IMR-90 (cell line): Measurements from ENCODE around the gene QTRT2. TPM values are rescaled to one million over a fixed set of nuclear protein-coding genes. Genes with fewer than 3 reads are reported as not detected.
A peak's percentile ranks its signal among the peaks of the same experiment; 100 is the strongest.

Experiments used
- ATAC-seq: fragments of 200-7000 bp; cut with Tn5 transposase; 2 replicates; pipeline ENCODE4 v1.9.1; 2020; ENCODE audit warnings: low read depth, mild to moderate bottlenecking, moderate library complexity
- BruUV-seq: library from RNA; stranded (reverse); fragments of 400-500 nt; replicated peaks from 2 replicates; lab custom pipeline; 2021; lab: Mats Ljungman, UMichigan
- CTCF ChIA-PET: fragments of 300-600 bp; formaldehyde crosslinking; extraction: SDS; loops from one replicate; lab custom pipeline; 2021; ENCODE audit warnings: antibody characterized with exemption; lab: Yijun Ruan, JAX
- POLR2A ChIA-PET: fragments of 300-600 bp; sonication (Branson Sonifier 250); formaldehyde crosslinking; loops from one replicate; lab custom pipeline; 2022; ENCODE audit warnings: antibody characterized with exemption; ENCODE audit not compliant: unreplicated experiment; lab: Charles Lee
- DNase-seq: peaks from one replicate; pipeline ENCODE4 v3.0.0; 2013
- H2AFZ ChIP-seq: replicated peaks from 2 replicates; pipeline ENCODE3; 2013; ENCODE audit warnings: low read length, mild to moderate bottlenecking; ENCODE audit not compliant: poor library complexity
- H2AK5ac ChIP-seq: 2 replicates; pipeline ENCODE4 v1.6.1; 2013; ENCODE audit warnings: low read depth, low read length, inconsistent platforms
- H2AK9ac ChIP-seq: replicated peaks from 2 replicates; pipeline ENCODE3; 2013; ENCODE audit warnings: mild to moderate bottlenecking, low read depth, low read length, moderate library complexity; ENCODE audit not compliant: poor library complexity
- H2BK120ac ChIP-seq: 2 replicates; pipeline ENCODE4 v1.6.1; 2013; ENCODE audit warnings: low read depth, low read length, inconsistent platforms
- H2BK15ac ChIP-seq: 3 replicates; pipeline ENCODE4 v1.6.1; 2013; ENCODE audit warnings: low read depth, low read length, inconsistent platforms
- H2BK20ac ChIP-seq: 2 replicates; pipeline ENCODE4 v1.6.1; 2013; ENCODE audit warnings: low read depth, mild to moderate bottlenecking, inconsistent platforms, low read length, moderate library complexity
- H2BK5ac ChIP-seq: 2 replicates; pipeline ENCODE4 v1.6.1; 2013; ENCODE audit warnings: mild to moderate bottlenecking, low read depth, low read length, inconsistent platforms; ENCODE audit not compliant: poor library complexity, severe bottlenecking
- H3K14ac ChIP-seq: replicated peaks from 2 replicates; pipeline ENCODE4 v1.6.1; 2013; ENCODE audit warnings: low read depth, low read length, inconsistent platforms
- H3K18ac ChIP-seq: 2 replicates; pipeline ENCODE4 v1.6.1; 2013; ENCODE audit warnings: low read depth, low read length, control low read depth
- H3K23ac ChIP-seq: 2 replicates; pipeline ENCODE4 v1.6.1; 2013; ENCODE audit warnings: low read depth, low read length, inconsistent platforms
- H3K27ac ChIP-seq: 2 replicates; pipeline ENCODE4 v1.5.1; 2013; ENCODE audit warnings: mild to moderate bottlenecking, control low read depth, low read length; ENCODE audit not compliant: insufficient read depth
- H3K27me3 ChIP-seq: 2 replicates; pipeline ENCODE4 v1.6.1; 2013; ENCODE audit warnings: low read length; ENCODE audit not compliant: control insufficient read depth, insufficient read depth
- H3K36me3 ChIP-seq: 2 replicates; pipeline ENCODE4 v1.6.1; 2013; ENCODE audit warnings: low read length, mixed read lengths; ENCODE audit not compliant: control insufficient read depth, insufficient read depth
- H3K4ac ChIP-seq: 2 replicates; pipeline ENCODE4 v1.6.1; 2013; ENCODE audit warnings: low read depth, low read length, inconsistent platforms
- H3K4me1 ChIP-seq: 2 replicates; pipeline ENCODE4 v1.6.1; 2013; ENCODE audit warnings: low read length, mixed read lengths; ENCODE audit not compliant: control insufficient read depth, insufficient read depth
- H3K4me2 ChIP-seq: 2 replicates; pipeline ENCODE4 v1.6.1; 2013; ENCODE audit warnings: low read depth, mild to moderate bottlenecking, control low read depth, low read length, moderate library complexity
- H3K4me3 ChIP-seq: 2 replicates; pipeline ENCODE4 v1.5.1; 2013; ENCODE audit warnings: low read depth, mild to moderate bottlenecking, control low read depth, low read length, moderate library complexity; ENCODE audit not compliant: insufficient read depth
- H3K56ac ChIP-seq: 2 replicates; pipeline ENCODE4 v1.6.1; 2013; ENCODE audit warnings: low read length, inconsistent platforms; ENCODE audit not compliant: insufficient read depth; ENCODE audit errors: extremely low read depth
- H3K79me1 ChIP-seq, 2 experiments: 2 replicates each; pipeline ENCODE4 v1.6.1; 2013; ENCODE audit warnings: low read length in 2 of 2, inconsistent platforms in 1 of 2, low read depth in 1 of 2
- H3K9ac ChIP-seq: 2 replicates; pipeline ENCODE4 v1.6.1; 2013; ENCODE audit warnings: low read depth, low read length, control low read depth
- H3K9me1 ChIP-seq: 2 replicates; pipeline ENCODE4 v1.6.1; 2013; ENCODE audit warnings: low read length, inconsistent platforms; ENCODE audit not compliant: insufficient read depth
- H3K9me3 ChIP-seq: 2 replicates; pipeline ENCODE4 v1.6.1; 2013; ENCODE audit warnings: low read length; ENCODE audit not compliant: control insufficient read depth, insufficient read depth
- H4K20me1 ChIP-seq: 2 replicates; pipeline ENCODE4 v1.6.1; 2013; ENCODE audit warnings: low read length, inconsistent platforms; ENCODE audit not compliant: insufficient read depth
- H4K5ac ChIP-seq: 2 replicates; pipeline ENCODE4 v1.6.1; 2013; ENCODE audit warnings: mild to moderate bottlenecking, low read depth, low read length, control low read depth
- H4K8ac ChIP-seq, 2 experiments: 2 replicates each; pipeline ENCODE4 v1.6.1; 2013; ENCODE audit warnings: low read depth in 2 of 2, low read length in 2 of 2, control low read depth in 1 of 2, inconsistent platforms in 1 of 2
- H4K91ac ChIP-seq: 2 replicates; pipeline ENCODE4 v1.6.1; 2013; ENCODE audit warnings: low read depth, low read length, inconsistent platforms; ENCODE audit not compliant: insufficient read depth
- CEBPB ChIP-seq: IDR thresholded peaks from 2 replicates; pipeline ENCODE4 v1.6.1; 2012; ENCODE audit warnings: low read depth, low read length, improper control_type of control experiment
- FOS ChIP-seq: fragments of 150-350 bp; IDR thresholded peaks from 2 replicates; pipeline ENCODE4 v1.6.1; 2016; ENCODE audit warnings: low read depth, low read length
- MAFK ChIP-seq: IDR thresholded peaks from 2 replicates; pipeline ENCODE4 v1.6.1; 2012; ENCODE audit warnings: low read depth, low read length, improper control_type of control experiment
- SMC3 ChIP-seq: fragments of 150-350 bp; IDR thresholded peaks from 2 replicates; pipeline ENCODE4 v1.6.1; 2016; ENCODE audit warnings: low read depth, mild to moderate bottlenecking, antibody characterized with exemption, low read length, moderate library complexity
- WGBS, 2 experiments: methylation state at CpG; one replicate each; pipeline versions ENCODE4 v1.1.5 to v1.1.7; 2013; ENCODE audit warnings: missing lambda C conversion rate in 2 of 2; ENCODE audit not compliant: insufficient read length in 1 of 2; ENCODE audit errors: extremely low coverage in 2 of 2; 5-methylcytosine and 5-hydroxymethylcytosine counted together
- dilution Hi-C: fragments of 300-500 bp; cut with HindIII; formaldehyde crosslinking; loops from one replicate; pipeline ENCODE4 v1.14.3; 2018; ENCODE audit warnings: low sequenced_read_pairs; ENCODE audit not compliant: unreplicated experiment
- in situ Hi-C: fragments of 300-500 bp; cut with MboI; formaldehyde crosslinking; loops from 3 replicates; pipeline ENCODE4 v1.14.3; 2019; ENCODE audit warnings: low sequenced_read_pairs, inconsistent platforms, mixed read lengths
- intact Hi-C: fragments of 100-400 bp; cut with micrococcal nuclease; formaldehyde crosslinking; loops from 2 replicates; pipeline ENCODE4 v1.10.0; 2022
- polyA plus RNA-seq, 3 experiments: library from polyadenylated mRNA; depleted of rRNA; stranded (reverse); fragments of >200 nt; gene quantifications; 2 replicates each; pipeline ENCODE4 v1.2.3, GENCODE V29; 2012; ENCODE audit warnings: low replicate concordance in 1 of 3
- total RNA-seq: library from RNA; depleted of rRNA; stranded (reverse); fragments of >200 nt; gene quantifications from 2 replicates; pipeline ENCODE4 v1.2.3, GENCODE V29; 2012

QTRT2 gene
- total and polyA plus RNA-seq, 2 of the 4 experiments (the other 2 are of a cell fraction) = 7.3 to 15.6 TPM

- in situ Hi-C loops (no loop called here), intact Hi-C loops (no loop called here), dilution Hi-C loops (no loop called here)
- Histone ChIP-seq H3K27ac (peak overlapping the region; percentile 0; the same call in 1 of the 2 replicates), H2BK120ac (peak overlapping the region; percentile 82), H2AFZ (no peak overlapping the region), H3K9me3 (no peaks in the 10 kb centered on the region), H2BK20ac (peak overlapping the region; percentile 87), H2AK9ac (no peak overlapping the region), H3K4me1 (peaks cover 7% of the 10 kb centered on the region), H3K4me2 (peak overlapping the region; percentile 18; the same call in 1 of the 2 replicates), H2BK5ac (no peak overlapping the region), H4K20me1 (no peaks in the 10 kb centered on the region), H3K79me1 (no peaks in the 10 kb centered on the region), H3K9ac (no peak overlapping the region), H3K4ac (peak overlapping the region; percentile 87), H3K23ac (peak overlapping the region; percentile 22; the same call in 1 of the 2 replicates), H3K18ac (peak overlapping the region; percentile 40), H4K91ac (peak overlapping the region; percentile 16; the same call in 1 of the 2 replicates), H3K27me3 (no peaks in the 10 kb centered on the region), H3K9me1 (peaks cover 9% of the 10 kb centered on the region), H2BK15ac (0 out of 3 replicates have a peak overlapping the region, but pooled peaks have one; percentile 1), H4K5ac (no peak overlapping the region), H3K36me3 (no peaks in the 10 kb centered on the region), H4K8ac (peak overlapping the region in 1 of 2 experiments; percentile 46; a peak in 1 of 4 replicates), H3K56ac (no peak overlapping the region), H2AK5ac (peak overlapping the region; percentile 77), H3K4me3 (no peak overlapping the region), H3K14ac (peak overlapping the region; percentile 43; the same call in 1 of the 2 replicates)
- DNase-seq = peak; percentile 68
- BruUV-seq = no TSS peak
- POLR2A ChIA-PET = no interaction called here
- TF ChIP-seq FOS (peak; percentile 37; the same call in 1 of the 2 replicates), CEBPB (no peak), MAFK (peak; percentile 54; the same call in 1 of the 2 replicates), SMC3 (no peak)
- WGBS, 2 experiments = no CpG with 5 or more reads among the region's 4 CpGs
- CTCF ChIA-PET = interaction anchor here (0.6 kb wide), 3 partner anchors 10 to 1644 kb away, joined by 3 to 5 read pairs (median 4); no protein-coding TSS in a partner anchor
- ATAC-seq = peak; percentile 98
Measured at GRCh38 chr3:114122027-114122709, 65.6 kb downstream of the QTRT2 start.
